Testis (tissue), 3 donors: ENCODE measurements around the gene STRN4. TPM values are rescaled to one million over a fixed set of nuclear protein-coding genes. Genes with fewer than 3 reads are reported as not detected.

Experiments
- DNase-seq: peaks from one replicate; pipeline ENCODE4 v3.0.0-alpha.2; 2019
- H3K27ac ChIP-seq, 2 donors: fragments of 200-600 bp; sonication (generic); one replicate each; pipeline ENCODE4 v1.5.1; 2019
- H3K27me3 ChIP-seq: fragments of 200-600 bp; sonication (generic); one replicate; pipeline ENCODE4 v1.5.1; 2019
- H3K36me3 ChIP-seq: fragments of 200-600 bp; sonication (generic); one replicate; pipeline ENCODE4 v1.5.1; 2017; ENCODE audit warnings: low read depth; ENCODE audit errors: missing control alignments
- H3K4me1 ChIP-seq: fragments of 200-600 bp; sonication (generic); one replicate; pipeline ENCODE4 v1.5.1; 2019
- H3K4me3 ChIP-seq, 2 donors: fragments of 200-600 bp; sonication (generic); one replicate each; pipeline ENCODE4 v1.5.1; 2017 to 2019
- H3K9me3 ChIP-seq: fragments of 200-600 bp; sonication (generic); one replicate; pipeline ENCODE4 v1.5.1; 2017
- CTCF ChIP-seq, 3 experiments: fragments of 450-650 bp in 2 of 3; fragments of 200-600 bp in 1 of 3; sonication (generic) in 1 of 3; IDR thresholded peaks; one replicate each; pipeline ENCODE4 v1.5.1; 2016 to 2019; ENCODE audit warnings: antibody characterized with exemption in 3 of 3, mild to moderate bottlenecking in 2 of 3, moderate library complexity in 1 of 3
- POLR2A ChIP-seq: fragments of 450-650 bp; IDR thresholded peaks from one replicate; pipeline ENCODE4 v1.6.1; 2017; ENCODE audit warnings: antibody characterized with exemption, mild to moderate bottlenecking, moderate library complexity
- WGBS, 2 donors: methylation state at CpG; one replicate each; pipeline ENCODE4 v1.1.5; 2018; 5-methylcytosine and 5-hydroxymethylcytosine counted together
- intact Hi-C: fragments of 100-400 bp; cut with DNase I; formaldehyde crosslinking; loops from one replicate; pipeline ENCODE4 v1.15.1; 2023; ENCODE audit warnings: low total_unique reads
- polyA plus RNA-seq: library from polyadenylated mRNA; stranded (reverse); fragments of 350-450 nt; fragmentation: Illumina TruSeq; extraction: RNeasy Lipid Tissue Mini Kit (QIAGEN cat#74804); gene quantifications from one replicate; pipeline ENCODE4 v1.2.3, GENCODE V29; 2014; ENCODE audit warnings: low read depth, low replicate concordance; ENCODE audit not compliant: insufficient read depth
- total RNA-seq, 2 donors: library from RNA; depleted of rRNA; stranded (reverse); fragments of >200 nt; gene quantifications; one replicate each; pipeline ENCODE4 v1.2.3, GENCODE V29; 2016

The STRN4 gene
- total and polyA plus RNA-seq, 3 donors from 2014 or later = 213 to 308 (median 229) TPM

- WGBS, 2 donors = 92 to 94% methylated on average over 5 of the region's 5 CpGs
- no peak for TF ChIP-seq POLR2A
- no peak for TF ChIP-seq CTCF (IDR thresholded peaks at IDR 0.05)
- Histone ChIP-seq H3K4me1 (peaks cover 6% of the 10 kb centered on the region), H3K4me3 (no peak overlapping the region), H3K36me3 (no peaks in the 10 kb centered on the region), H3K27me3 (no peaks in the 10 kb centered on the region), H3K27ac (peak overlapping the region in 1 of 2 donors; percentile 50), H3K9me3 (no peaks in the 10 kb centered on the region)
- intact Hi-C loops = no loop called here
- no peak for DNase-seq
These were observed 14.1 kb upstream of the STRN4 start for GRCh38 chr19:46760363-46760762.

GRCh38 chr19:46759817-46760333 lies 13.6 kb upstream of the STRN4 start:
- H3K4me1 ChIP-seq = peaks cover 4% of the 10 kb centered on the region
- 52 to 56% methylated on average over 7 of the region's 7 CpGs for WGBS, 2 donors
- no peaks in the 10 kb centered on the region for H3K36me3 ChIP-seq
- no peaks in the 10 kb centered on the region for H3K9me3 ChIP-seq
- H3K4me3 ChIP-seq = no peak overlapping the region
- no peak for TF ChIP-seq CTCF (IDR thresholded peaks at IDR 0.05)
- TF ChIP-seq POLR2A = no peak
- no peaks in the 10 kb centered on the region for H3K27me3 ChIP-seq
- intact Hi-C loops = loop anchor here (5.0 to 10.0 kb wide), 2 partner anchors 82 to 235 kb away; no protein-coding TSS in a partner anchor
- DNase-seq = peak; percentile 69
- H3K27ac ChIP-seq = peak overlapping the region in 1 of 2 donors; percentile 68

GRCh38 chr19:46759206-46759605 lies 13.0 kb upstream of the STRN4 start:
- Histone ChIP-seq H3K27ac (peak overlapping the region in 1 of 2 donors; percentile 68), H3K4me1 (peaks cover 3% of the 10 kb centered on the region)

GRCh38 chr19:46756544-46756888 lies 10.3 kb upstream of the STRN4 start:
- 45 to 68% methylated on average over 24 to 30 of the region's 30 CpGs for WGBS, 2 donors
- H3K4me3 ChIP-seq = peak overlapping the region; percentile 12 to 30
- DNase-seq = no peak
- no peaks in the 10 kb centered on the region for H3K9me3 ChIP-seq
- no peaks in the 10 kb centered on the region for H3K36me3 ChIP-seq
- no peak overlapping the region for H3K27ac ChIP-seq
- H3K27me3 ChIP-seq = no peaks in the 10 kb centered on the region
- intact Hi-C loops = loop anchor here (5.0 to 10.0 kb wide), 2 partner anchors 86 to 238 kb away; no protein-coding TSS in a partner anchor
- peaks cover 3% of the 10 kb centered on the region for H3K4me1 ChIP-seq
- TF ChIP-seq CTCF (IDR thresholded peaks at IDR 0.05) (no peak), POLR2A (no peak)

More at GRCh38 chr19:46759206-46759605, 13.0 kb upstream of the STRN4 start:
- no peaks in the 10 kb centered on the region for H3K36me3 ChIP-seq
- intact Hi-C loops = loop anchor here (5.0 to 10.0 kb wide), 2 partner anchors 83 to 236 kb away; no protein-coding TSS in a partner anchor
- no peaks in the 10 kb centered on the region for H3K9me3 ChIP-seq
- no peaks in the 10 kb centered on the region for H3K27me3 ChIP-seq
- no peak overlapping the region for H3K4me3 ChIP-seq
- WGBS, 2 donors = 75 to 82% methylated on average over 6 of the region's 6 CpGs
- TF ChIP-seq POLR2A (no peak), CTCF (IDR thresholded peaks at IDR 0.05) (no peak)
- DNase-seq = no peak
